K562 (cell line): ENCODE measurements around the gene CDCA5. TPM values are rescaled to one million over a fixed set of nuclear protein-coding genes. Genes with fewer than 3 reads are reported as not detected.
A peak's percentile ranks its signal among the peaks of the same experiment; 100 is the strongest.

Experiments used
- ATAC-seq: fragments of 200-7000 bp; cut with Tn5 transposase; 3 replicates; pipeline ENCODE4 v1.9.1; 2020; ENCODE audit warnings: moderate library complexity
- Bru-seq: library from RNA; stranded (reverse); fragments of 400-500 nt; gene quantifications from one replicate; lab custom pipeline; 2021; lab: Mats Ljungman, UMichigan
- BruChase-seq, 2 experiments: library from RNA; stranded (reverse); fragments of 400-500 nt; gene quantifications; one replicate each; lab custom pipeline; 2021; lab: Mats Ljungman, UMichigan
- BruUV-seq: library from RNA; stranded (reverse); fragments of 400-500 nt; replicated peaks from 2 replicates; lab custom pipeline; 2021; lab: Mats Ljungman, UMichigan
- CTCF ChIA-PET: fragments of 300-600 bp; formaldehyde crosslinking; extraction: SDS; loops from one replicate; lab custom pipeline; 2021; ENCODE audit warnings: low intra/inter-chr PET ratio; lab: Yijun Ruan, JAX
- POLR2A ChIA-PET: fragments of 300-600, 350-650 bp; sonication (Branson Sonifier 250); formaldehyde crosslinking; extraction: SDS; loops from one replicate; lab custom pipeline; 2021; ENCODE audit warnings: antibody characterized with exemption, inconsistent platforms; lab: Yijun Ruan, JAX
- DNase-seq, 4 experiments: peaks; one replicate each; pipeline versions ENCODE4 v3.0.0 to v3.0.0-alpha.2; 2011 to 2018; ENCODE audit warnings: low spot score in 3 of 4, mixed read lengths in 3 of 4; ENCODE audit errors: extremely low read depth in 1 of 4
- FAIRE-seq: peaks from 2 replicates; lab custom pipeline; 2011; peaks lifted over from hg19 to GRCh38; lab: Jason Lieb, UNC
- H2AFZ ChIP-seq: 2 replicates; pipeline ENCODE4 v1.6.0; 2011; ENCODE audit warnings: low read depth, low read length, control low read depth, inconsistent platforms
- H3K27ac ChIP-seq: fragments of 200-600 bp; 3 replicates; pipeline ENCODE4 v1.8.0; 2011; ENCODE audit warnings: low read depth, mild to moderate bottlenecking, control low read depth, inconsistent platforms, low read length, moderate library complexity, mixed read lengths; ENCODE audit errors: extremely low read depth
- H3K27me3 ChIP-seq, 2 experiments: fragments of 300-600 bp in 1 of 2; 2 replicates in 1 of 2; 3 replicates in 1 of 2; pipeline versions ENCODE4 v1.6.0 to v1.8.0; 2011; ENCODE audit warnings: inconsistent platforms in 2 of 2, low read length in 2 of 2, mild to moderate bottlenecking in 1 of 2, mixed read lengths in 1 of 2, moderate library complexity in 1 of 2; ENCODE audit not compliant: control insufficient read depth in 2 of 2, insufficient read depth in 2 of 2
- H3K36me3 ChIP-seq: fragments of 300-600 bp; 3 replicates; pipeline ENCODE4 v1.8.0; 2011; ENCODE audit warnings: mild to moderate bottlenecking, low read length, inconsistent platforms; ENCODE audit not compliant: control insufficient read depth, insufficient read depth
- H3K4me1 ChIP-seq, 2 experiments: fragments of 200-600 bp in 1 of 2; replicated peaks in 1 of 2; 2 replicates in 1 of 2; 3 replicates in 1 of 2; pipeline versions ENCODE4 v1.5.1 to v1.8.0; 2011; ENCODE audit warnings: inconsistent platforms in 2 of 2, low read length in 2 of 2, mild to moderate bottlenecking in 1 of 2, mixed read lengths in 1 of 2, moderate library complexity in 1 of 2; ENCODE audit not compliant: control insufficient read depth in 2 of 2, insufficient read depth in 2 of 2
- H3K4me2 ChIP-seq: 2 replicates; pipeline ENCODE4 v1.6.1; 2011; ENCODE audit warnings: low read length, control low read depth, inconsistent platforms, mixed read lengths; ENCODE audit not compliant: insufficient read depth
- H3K4me3 ChIP-seq: fragments of 200-600 bp; sonication (generic), shearing (Covaris generic); 2 replicates; pipeline ENCODE4 v1.5.1; 2016; ENCODE audit warnings: control low read depth, inconsistent platforms
- H3K79me2 ChIP-seq: fragments of 200-600 bp; 3 replicates; pipeline ENCODE4 v1.8.0; 2011; ENCODE audit warnings: low read length, inconsistent platforms; ENCODE audit not compliant: control insufficient read depth, insufficient read depth
- H3K9ac ChIP-seq, 2 experiments: 2 replicates each; pipeline versions ENCODE4 v1.6.0 to v1.6.1; 2011; ENCODE audit warnings: low read depth in 2 of 2, low read length in 2 of 2, control low read depth in 1 of 2, inconsistent platforms in 1 of 2, mild to moderate bottlenecking in 1 of 2, mixed read lengths in 1 of 2; ENCODE audit not compliant: insufficient read depth in 1 of 2
- H3K9me1 ChIP-seq: one replicate; pipeline ENCODE4 v1.6.0; 2011; ENCODE audit warnings: inconsistent platforms, mild to moderate bottlenecking, low read length, moderate library complexity; ENCODE audit not compliant: control insufficient read depth, insufficient read depth
- H3K9me3 ChIP-seq: replicated peaks from 2 replicates; pipeline ENCODE4 v1.5.1; 2011; ENCODE audit warnings: low read depth, low read length, inconsistent platforms; ENCODE audit not compliant: control insufficient read depth, insufficient read depth
- H4K20me1 ChIP-seq: replicated peaks from 2 replicates; pipeline ENCODE4 v1.6.1; 2011; ENCODE audit warnings: low read length, inconsistent platforms, mixed read lengths; ENCODE audit not compliant: control insufficient read depth, insufficient read depth
- GATAD2B ChIP-seq: fragments of 450-650 bp; IDR thresholded peaks from 2 replicates; pipeline ENCODE4 v1.6.1; 2017; ENCODE audit warnings: mild to moderate bottlenecking, borderline replicate concordance
- HDAC3 ChIP-seq: fragments of 450-650 bp; IDR thresholded peaks from 2 replicates; pipeline ENCODE4 v1.6.1; 2018; ENCODE audit warnings: borderline replicate concordance, mild to moderate bottlenecking, moderate library complexity; ENCODE audit not compliant: partially characterized antibody
- NKRF ChIP-seq: fragments of 450-650 bp; IDR thresholded peaks from 2 replicates; pipeline ENCODE4 v1.6.1; 2016; ENCODE audit warnings: borderline replicate concordance
- SMAD2 ChIP-seq: fragments of 150-350 bp; IDR thresholded peaks from 2 replicates; pipeline ENCODE4 v1.6.1; 2014; ENCODE audit warnings: low read depth, mild to moderate bottlenecking, low read length
- SOX6 ChIP-seq: fragments of 450-650 bp; IDR thresholded peaks from 2 replicates; pipeline ENCODE4 v1.6.1; 2014; ENCODE audit warnings: mild to moderate bottlenecking
- THAP12 ChIP-seq: fragments of 250-450 bp; sonication (Bioruptor Pico); IDR thresholded peaks from 2 replicates; pipeline ENCODE4 v1.9.0; 2021; ENCODE audit warnings: mild to moderate bottlenecking, inconsistent platforms
- WGBS: fragments of 100-300 bp; shearing (Covaris generic); methylation state at CpG from one replicate; pipeline ENCODE4 v1.1.6; 2016; ENCODE audit warnings: low coverage, mixed read lengths; ENCODE audit not compliant: insufficient coverage; ENCODE audit errors: missing lambda C conversion rate; 5-methylcytosine and 5-hydroxymethylcytosine counted together
- in situ Hi-C: fragments of 300-500 bp; cut with MboI; formaldehyde crosslinking; loops from 4 replicates; pipeline ENCODE4 v1.15.0; 2018; ENCODE audit warnings: inconsistent platforms, mixed read lengths
- intact Hi-C: fragments of 100-400 bp; cut with micrococcal nuclease; formaldehyde crosslinking; loops from 2 replicates; pipeline ENCODE4 v1.14.2; 2022
- long read RNA-seq, 3 experiments: library from polyadenylated mRNA in 2 of 3; library from RNA in 1 of 3; unstranded in 2 of 3; stranded (forward) in 1 of 3; transcript quantifications; one replicate each; pipeline ENCODE4 v2.0.0, GENCODE V29; 2019 to 2022
- polyA minus RNA-seq, 3 experiments: library from RNA; depleted of rRNA, polyadenylated mRNA; stranded (reverse); fragments of >200 nt; gene quantifications; 2 replicates each; pipeline ENCODE4 v1.2.3, GENCODE V29; 2011
- polyA plus RNA-seq, 8 experiments: library from polyadenylated mRNA; depleted of rRNA in 4 of 8; stranded (reverse) in 5 of 8; unstranded in 3 of 8; fragments of >200 nt; fragmentation: Nextera tagmentation in 2 of 8; fragmentation: Illumina TruSeq in 1 of 8; extraction: Ambion mirVana in 2 of 8; extraction: Trizol in 1 of 8; gene quantifications; 2 replicates each; pipeline versions ENCODE4 v1.2.1 to v1.2.3, GENCODE V29; 2011 to 2014; ENCODE audit warnings: inconsistent platforms in 1 of 8, missing spikeins in 1 of 8
- total RNA-seq, 7 experiments: library from RNA; depleted of rRNA in 6 of 7; stranded (reverse); fragments of >200 nt in 6 of 7; fragmentation: Illumina TruSeq in 2 of 7; extraction: Trizol in 2 of 7; gene quantifications; 2 replicates each; pipeline versions ENCODE4 v1.2.1 to v1.2.3, GENCODE V29; 2011 to 2021; ENCODE audit warnings: low replicate concordance in 1 of 7

The CDCA5 gene, protein sequence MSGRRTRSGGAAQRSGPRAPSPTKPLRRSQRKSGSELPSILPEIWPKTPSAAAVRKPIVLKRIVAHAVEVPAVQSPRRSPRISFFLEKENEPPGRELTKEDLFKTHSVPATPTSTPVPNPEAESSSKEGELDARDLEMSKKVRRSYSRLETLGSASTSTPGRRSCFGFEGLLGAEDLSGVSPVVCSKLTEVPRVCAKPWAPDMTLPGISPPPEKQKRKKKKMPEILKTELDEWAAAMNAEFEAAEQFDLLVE
- 44.4 and 82.3 TPM in 2 replicates for total RNA-seq (2011; cell fraction: chromatin; rRNA removed; ENCODE audit: low replicate concordance)
- 55.5 and 58.2 TPM in 2 replicates for total RNA-seq (2011; cell fraction: nucleolus; rRNA removed)
- 49.6 and 60.0 TPM in 2 replicates for total RNA-seq (2011; cell fraction: nucleoplasm; rRNA removed)
- total RNA-seq (2014; rRNA removed) (64.6 and 70.3 TPM in 2 replicates), total RNA-seq (2014; rRNA removed; fragmentation: Illumina TruSeq; extraction: Trizol) (48.2 and 50.0 TPM in 2 replicates), total RNA-seq (2015; rRNA removed; fragmentation: Illumina TruSeq; extraction: Trizol) (66.1 and 68.2 TPM in 2 replicates), total RNA-seq (2021) (89.9 and 94.3 TPM in 2 replicates), polyA plus RNA-seq (2011; rRNA removed) (50.5 and 51.8 TPM in 2 replicates), polyA plus RNA-seq (2014; fragmentation: Illumina TruSeq; extraction: Trizol) (83.2 and 85.1 TPM in 2 replicates), polyA plus RNA-seq (2014; fragmentation: Nextera tagmentation; extraction: Ambion mirVana) (10 to 100 TPM; 18.9 to 25.5 TPM), polyA plus RNA-seq (2014; rRNA removed) (85.2 and 86.6 TPM in 2 replicates), polyA minus RNA-seq (2011; rRNA and poly(A)+ RNA removed) (30.9 and 32.5 TPM in 2 replicates), Bru-seq, nascent RNA (percentile 95 among the genes with signal in this experiment), BruChase-seq, experiment 1, labeled RNA remaining after a 2-hour chase (percentile 97 among the genes with signal in this experiment), BruChase-seq, experiment 2, labeled RNA remaining after a 6-hour chase (percentile 97 among the genes with signal in this experiment)
- 51.8 and 53.4 TPM in 2 replicates for polyA plus RNA-seq (2011; cell fraction: cytosol; rRNA removed)
- polyA plus RNA-seq (2011; cell fraction: nucleus; rRNA removed), result 63.3 and 73.2 TPM in 2 replicates
- polyA plus RNA-seq (2012), result 60.2 and 62.5 TPM in 2 replicates
- 23.9 and 30.4 TPM in 2 replicates for polyA minus RNA-seq (2011; cell fraction: cytosol; rRNA and poly(A)+ RNA removed)
- 20.5 and 31.7 TPM in 2 replicates for polyA minus RNA-seq (2011; cell fraction: nucleus; rRNA and poly(A)+ RNA removed)
- long read RNA-seq, experiment 1, transcript CDCA5-201 (6 exons, 2,587 nt), result major isoform, 333 of 497 reads
- long read RNA-seq, experiment 1, transcript CDCA5-204 (5 exons, 1,004 nt), result minor isoform, 19 of 497 reads
- long read RNA-seq, experiment 1, partial matches to known transcripts, result 45 of 497 reads
- long read RNA-seq, experiment 1, other reads (novel, unspliced or antisense), result 97 of 497 reads
- long read RNA-seq, experiment 2, transcript CDCA5-201 (6 exons, 2,587 nt), result major isoform, 82 of 136 reads
- long read RNA-seq, experiment 2, partial matches to known transcripts, result 11 of 136 reads
- long read RNA-seq, experiment 2, other reads (novel, unspliced or antisense), result 38 of 136 reads
- long read RNA-seq, experiment 3, transcript CDCA5-202 (5 exons, 1,012 nt), result minor isoform, 8 of 124 reads
- long read RNA-seq, experiment 3, transcript CDCA5-201 (6 exons, 2,587 nt), result major isoform, 105 of 124 reads
- long read RNA-seq, experiment 3, partial matches to known transcripts, result 1 of 124 reads
- long read RNA-seq, experiment 3, other reads (novel, unspliced or antisense), result 7 of 124 reads

DNA sequence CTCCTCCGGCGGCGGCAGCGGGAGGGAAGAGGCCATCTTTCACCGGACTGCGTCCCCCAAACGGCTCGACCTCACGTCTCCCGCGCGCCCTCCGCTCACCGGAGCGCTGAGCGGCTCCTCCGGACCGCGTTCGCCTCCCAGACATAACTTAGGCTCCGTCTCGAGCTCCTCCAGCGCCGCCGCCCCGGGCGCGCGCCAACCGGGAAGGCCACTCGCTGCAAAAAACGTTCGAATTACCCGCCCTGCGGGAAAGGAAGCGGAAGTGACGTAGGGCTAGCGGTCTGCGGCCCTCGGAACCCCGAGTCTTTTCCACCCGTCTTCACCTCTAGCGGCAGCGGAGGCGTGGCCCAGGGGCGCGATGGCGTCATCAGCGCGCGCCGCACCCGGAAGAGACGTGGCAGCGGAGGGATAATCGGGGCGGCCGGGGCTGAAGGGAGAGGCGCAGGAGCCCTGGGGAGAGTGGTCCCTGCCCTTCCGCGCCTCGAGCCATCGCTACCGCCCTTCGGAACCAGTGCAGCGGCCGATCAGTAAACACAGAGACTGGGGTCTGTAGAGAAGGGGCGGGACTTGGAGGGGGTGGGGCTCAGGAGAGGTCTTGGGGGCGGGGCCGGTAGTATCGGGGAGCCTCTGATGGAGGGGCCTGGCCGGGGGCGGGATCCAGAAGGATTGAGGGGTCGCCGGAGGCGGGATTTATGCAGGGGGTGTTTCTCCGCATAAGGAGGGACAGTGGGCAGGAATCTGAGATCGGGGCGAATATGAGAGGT, at the start of gene CDCA5, which contains the start of gene ZFPL1:
Gene CDCA5 (minus strand): TSS at position 207 of the 764 bp plus-strand sequence. CDS start 62 bp downstream, at position 145.
Gene ZFPL1 (plus strand): TSS at position 389 of the 764 bp plus-strand sequence. CDS start 477 bp downstream, outside the sequence.
- Histone ChIP-seq H3K27me3 (no peaks in the 10 kb centered on the region; a peak in 1 of 5 replicates), H3K4me2 (peak within 1 kb of the TSS; percentile 98), H3K9me1 (no peaks in the 10 kb centered on the region), H3K36me3 (peaks cover 82% of the 10 kb centered on the region), H3K27ac (peak within 1 kb of the TSS; percentile 90), H3K4me3 (peak within 1 kb of the TSS; percentile 81), H3K4me1 (peaks cover 20 to 22% of the 10 kb centered on the region in 2 experiments), H3K79me2 (peaks cover 58% of the 10 kb centered on the region), H3K9ac (peak within 1 kb of the TSS; percentile 96), H2AFZ (peak within 1 kb of the TSS; percentile 89), H3K9me3 (no peaks in the 10 kb centered on the region), H4K20me1 (no peaks in the 10 kb centered on the region; the same call in 1 of the 2 replicates)
- no TSS peak for BruUV-seq
- intact Hi-C loops (loop anchor here (5.0 kb wide), 1 partner anchor 57 kb away; the partner anchor contains the start of gene SNX15), in situ Hi-C loops (no loop called here)
- ChIA-PET CTCF (interaction anchor here (1.4 kb wide), 1 partner anchor 71 kb away, joined by 3 read pairs; no protein-coding TSS in a partner anchor), POLR2A (interaction anchor here (0.7 to 1.8 kb wide), 5 partner anchors 8 to 58 kb away, joined by 3 to 7 read pairs (median 4); partner anchors contain the start of gene SNX15)
- DNase-seq, result peak; percentile 97 to 98 (median 97)
- peak; percentile 96 for FAIRE-seq
- peak; percentile 93 for ATAC-seq
- under 1% methylated on average over 62 of the region's 79 CpGs for WGBS
- no peak for TF ChIP-seq HDAC3
- TF ChIP-seq NKRF, result peak; percentile 96
- TF ChIP-seq THAP12 (CRISPR knock-in tag), result peak; percentile 69; the same call in 1 of the 2 replicates
- TF ChIP-seq GATAD2B, result no peak; the same call in 1 of the 2 replicates
- no peak; the same call in 1 of the 2 replicates for TF ChIP-seq SOX6
- no peak for TF ChIP-seq SMAD2
